Measurements from ENCODE around the gene CLIP4.

Gene CLIP4

GRCh38 chr2:29114946-29115609 lies at the start of gene CLIP4:
CLIP4 (plus strand) TSS chr2:29115415; CDS start chr2:29121389, 5,974 bp downstream.
- Histone ChIP-seq H3K4me3 (ENCODE audit: low read length) (peak within 1 kb of the TSS; percentile 57), H3K36me3 (ENCODE audit: insufficient read depth, low read depth, low read length) (no peaks in the 10 kb centered on the region), H3K9ac (ENCODE audit: low read depth, low read length) (no peak within 1 kb of the TSS), H3K4me1 (ENCODE audit: insufficient read depth, low read length) (peaks cover 2% of the 10 kb centered on the region; the same call in 1 of the 2 replicates), H3K27me3 (ENCODE audit: insufficient read depth, low read length) (peaks cover 75% of the 10 kb centered on the region), H3K9me3 (ENCODE audit: insufficient read depth, low read depth, low read length) (no peaks in the 10 kb centered on the region), H3K27ac (ENCODE audit: low read length) (no peak within 1 kb of the TSS)

GRCh38 chr2:29066271-29066860 lies 48.8 kb upstream of the CLIP4 start:
- Histone ChIP-seq H3K4me1 (ENCODE audit: insufficient read depth, low read length) (peaks cover 5% of the 10 kb centered on the region; the same call in 1 of the 2 replicates), H3K27me3 (ENCODE audit: insufficient read depth, low read length) (no peaks in the 10 kb centered on the region), H3K9me3 (ENCODE audit: insufficient read depth, low read depth, low read length) (no peaks in the 10 kb centered on the region), H3K4me3 (ENCODE audit: low read length) (no peak overlapping the region), H3K36me3 (ENCODE audit: insufficient read depth, low read depth, low read length) (no peaks in the 10 kb centered on the region), H3K27ac (ENCODE audit: low read length) (no peak overlapping the region), H3K9ac (ENCODE audit: low read depth, low read length) (no peak overlapping the region; the same call in 1 of the 2 replicates)

- H3K4me3 ChIP-seq (ENCODE audit: low read length) = no peak overlapping the region
- no peaks in the 10 kb centered on the region for H3K36me3 ChIP-seq (ENCODE audit: insufficient read depth, low read depth, low read length)
- no peak overlapping the region for H3K9ac ChIP-seq (ENCODE audit: low read depth, low read length)
- H3K27ac ChIP-seq (ENCODE audit: low read length) = no peak overlapping the region
- H3K9me3 ChIP-seq (ENCODE audit: insufficient read depth, low read depth, low read length) = no peaks in the 10 kb centered on the region
- H3K4me1 ChIP-seq (ENCODE audit: insufficient read depth, low read length) = peaks cover 5% of the 10 kb centered on the region; the same call in 1 of the 2 replicates
- no peaks in the 10 kb centered on the region for H3K27me3 ChIP-seq (ENCODE audit: insufficient read depth, low read length)
Observed at GRCh38 chr2:29066997-29067605, 48.1 kb upstream of the CLIP4 start.

GRCh38 chr2:29068513-29068912 lies 46.7 kb upstream of the CLIP4 start:
- H3K36me3 ChIP-seq (ENCODE audit: insufficient read depth, low read depth, low read length) = no peaks in the 10 kb centered on the region
- H3K27ac ChIP-seq (ENCODE audit: low read length) = no peak overlapping the region
- no peak overlapping the region for H3K9ac ChIP-seq (ENCODE audit: low read depth, low read length)
- no peaks in the 10 kb centered on the region for H3K27me3 ChIP-seq (ENCODE audit: insufficient read depth, low read length)
- H3K4me3 ChIP-seq (ENCODE audit: low read length) = no peak overlapping the region
- no peaks in the 10 kb centered on the region for H3K9me3 ChIP-seq (ENCODE audit: insufficient read depth, low read depth, low read length)
- H3K4me1 ChIP-seq (ENCODE audit: insufficient read depth, low read length) = peaks cover 5% of the 10 kb centered on the region; the same call in 1 of the 2 replicates

- H3K4me1 ChIP-seq (ENCODE audit: insufficient read depth, low read length) = no peaks in the 10 kb centered on the region
- H3K36me3 ChIP-seq (ENCODE audit: insufficient read depth, low read depth, low read length) = no peaks in the 10 kb centered on the region
- no peak overlapping the region for H3K27ac ChIP-seq (ENCODE audit: low read length)
- no peaks in the 10 kb centered on the region for H3K27me3 ChIP-seq (ENCODE audit: insufficient read depth, low read length)
- no peaks in the 10 kb centered on the region for H3K9me3 ChIP-seq (ENCODE audit: insufficient read depth, low read depth, low read length)
- no peak overlapping the region for H3K9ac ChIP-seq (ENCODE audit: low read depth, low read length)
- no peak overlapping the region for H3K4me3 ChIP-seq (ENCODE audit: low read length)
Observed at GRCh38 chr2:29070526-29070925, 44.7 kb upstream of the CLIP4 start.

- no peak overlapping the region for H3K27ac ChIP-seq (ENCODE audit: low read length)
- H3K4me1 ChIP-seq (ENCODE audit: insufficient read depth, low read length) = no peaks in the 10 kb centered on the region
- H3K36me3 ChIP-seq (ENCODE audit: insufficient read depth, low read depth, low read length) = no peaks in the 10 kb centered on the region
- no peaks in the 10 kb centered on the region for H3K9me3 ChIP-seq (ENCODE audit: insufficient read depth, low read depth, low read length)
- H3K27me3 ChIP-seq (ENCODE audit: insufficient read depth, low read length) = no peaks in the 10 kb centered on the region
- no peak overlapping the region for H3K4me3 ChIP-seq (ENCODE audit: low read length)
- no peak overlapping the region for H3K9ac ChIP-seq (ENCODE audit: low read depth, low read length)
Observed at GRCh38 chr2:29071032-29071975, 43.9 kb upstream of the CLIP4 start.

- H3K36me3 ChIP-seq (ENCODE audit: insufficient read depth, low read depth, low read length) = no peaks in the 10 kb centered on the region
- no peak overlapping the region for H3K4me3 ChIP-seq (ENCODE audit: low read length)
- H3K4me1 ChIP-seq (ENCODE audit: insufficient read depth, low read length) = no peaks in the 10 kb centered on the region
- no peak overlapping the region for H3K9ac ChIP-seq (ENCODE audit: low read depth, low read length)
- no peak overlapping the region for H3K27ac ChIP-seq (ENCODE audit: low read length)
- H3K9me3 ChIP-seq (ENCODE audit: insufficient read depth, low read depth, low read length) = no peaks in the 10 kb centered on the region
- H3K27me3 ChIP-seq (ENCODE audit: insufficient read depth, low read length) = no peaks in the 10 kb centered on the region
Observed at GRCh38 chr2:29072251-29072650, 43.0 kb upstream of the CLIP4 start.

GRCh38 chr2:29072971-29073725 lies 42.1 kb upstream of the CLIP4 start:
- Histone ChIP-seq H3K9ac (ENCODE audit: low read depth, low read length) (no peak overlapping the region), H3K36me3 (ENCODE audit: insufficient read depth, low read depth, low read length) (no peaks in the 10 kb centered on the region), H3K27me3 (ENCODE audit: insufficient read depth, low read length) (no peaks in the 10 kb centered on the region), H3K4me1 (ENCODE audit: insufficient read depth, low read length) (no peaks in the 10 kb centered on the region), H3K27ac (ENCODE audit: low read length) (no peak overlapping the region), H3K4me3 (ENCODE audit: low read length) (no peak overlapping the region), H3K9me3 (ENCODE audit: insufficient read depth, low read depth, low read length) (no peaks in the 10 kb centered on the region)

GRCh38 chr2:29073933-29074332 lies 41.3 kb upstream of the CLIP4 start:
- Histone ChIP-seq H3K4me3 (ENCODE audit: low read length) (no peak overlapping the region), H3K27me3 (ENCODE audit: insufficient read depth, low read length) (no peaks in the 10 kb centered on the region), H3K9ac (ENCODE audit: low read depth, low read length) (no peak overlapping the region), H3K4me1 (ENCODE audit: insufficient read depth, low read length) (no peaks in the 10 kb centered on the region), H3K9me3 (ENCODE audit: insufficient read depth, low read depth, low read length) (no peaks in the 10 kb centered on the region), H3K27ac (ENCODE audit: low read length) (no peak overlapping the region), H3K36me3 (ENCODE audit: insufficient read depth, low read depth, low read length) (no peaks in the 10 kb centered on the region)

GRCh38 chr2:29074411-29074810 lies 40.8 kb upstream of the CLIP4 start, which contains the start of gene PCARE:
PCARE (minus strand) TSS chr2:29074523; CDS start chr2:29074261, 262 bp downstream.
- Histone ChIP-seq H3K27me3 (ENCODE audit: insufficient read depth, low read length) (no peaks in the 10 kb centered on the region), H3K9ac (ENCODE audit: low read depth, low read length) (no peak within 1 kb of the TSS), H3K9me3 (ENCODE audit: insufficient read depth, low read depth, low read length) (peaks cover 3% of the 10 kb centered on the region; the same call in 1 of the 2 replicates), H3K4me3 (ENCODE audit: low read length) (no peak within 1 kb of the TSS), H3K36me3 (ENCODE audit: insufficient read depth, low read depth, low read length) (no peaks in the 10 kb centered on the region), H3K27ac (ENCODE audit: low read length) (no peak within 1 kb of the TSS), H3K4me1 (ENCODE audit: insufficient read depth, low read length) (no peaks in the 10 kb centered on the region)

All from iPS-20b (cell line).